ENCODE results near the gene BIRC2. TPM values are rescaled to one million over a fixed set of nuclear protein-coding genes. Genes with fewer than 3 reads are reported as not detected.

The BIRC2 gene
- total RNA-seq, 1 donor from 2014 or later = 63.9 TPM

DNA sequence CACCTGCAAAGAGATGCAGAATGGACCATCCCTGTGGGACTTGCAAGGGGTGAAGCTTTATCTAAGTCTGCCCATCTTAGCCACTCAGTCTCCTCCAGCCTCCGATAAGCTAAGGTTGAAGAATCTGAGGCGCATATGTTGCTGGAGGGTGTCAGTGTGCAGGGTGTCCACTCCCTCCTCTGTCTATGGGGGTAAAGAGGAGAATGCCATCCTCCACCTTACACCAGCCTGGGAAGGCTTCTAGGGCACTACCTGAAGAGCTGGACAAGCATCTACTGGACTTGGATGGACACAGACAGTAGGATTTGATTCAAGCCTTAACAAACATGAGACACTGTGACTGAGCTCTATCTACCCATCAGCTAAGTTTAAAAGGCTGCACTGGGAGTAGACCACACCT lies 59.1 kb downstream of the BIRC2 start:
- TF ChIP-seq, protein P1, sequence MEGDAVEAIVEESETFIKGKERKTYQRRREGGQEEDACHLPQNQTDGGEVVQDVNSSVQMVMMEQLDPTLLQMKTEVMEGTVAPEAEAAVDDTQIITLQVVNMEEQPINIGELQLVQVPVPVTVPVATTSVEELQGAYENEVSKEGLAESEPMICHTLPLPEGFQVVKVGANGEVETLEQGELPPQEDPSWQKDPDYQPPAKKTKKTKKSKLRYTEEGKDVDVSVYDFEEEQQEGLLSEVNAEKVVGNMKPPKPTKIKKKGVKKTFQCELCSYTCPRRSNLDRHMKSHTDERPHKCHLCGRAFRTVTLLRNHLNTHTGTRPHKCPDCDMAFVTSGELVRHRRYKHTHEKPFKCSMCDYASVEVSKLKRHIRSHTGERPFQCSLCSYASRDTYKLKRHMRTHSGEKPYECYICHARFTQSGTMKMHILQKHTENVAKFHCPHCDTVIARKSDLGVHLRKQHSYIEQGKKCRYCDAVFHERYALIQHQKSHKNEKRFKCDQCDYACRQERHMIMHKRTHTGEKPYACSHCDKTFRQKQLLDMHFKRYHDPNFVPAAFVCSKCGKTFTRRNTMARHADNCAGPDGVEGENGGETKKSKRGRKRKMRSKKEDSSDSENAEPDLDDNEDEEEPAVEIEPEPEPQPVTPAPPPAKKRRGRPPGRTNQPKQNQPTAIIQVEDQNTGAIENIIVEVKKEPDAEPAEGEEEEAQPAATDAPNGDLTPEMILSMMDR (IDR thresholded peaks at IDR 0.05; ENCODE audit: insufficient read depth, low read length, poor library complexity, severe bottlenecking) = no peak
- no peak for DNase-seq (ENCODE audit: low read depth)
- Histone ChIP-seq H3K4me3 (ENCODE audit: low read depth, low read length) (no peak overlapping the region), H3K27me3 (ENCODE audit: control insufficient read depth, insufficient read depth, low read length) (no peaks in the 10 kb centered on the region), H3K36me3 (ENCODE audit: control insufficient read depth, insufficient read depth, low read length) (no peaks in the 10 kb centered on the region)

DNA sequence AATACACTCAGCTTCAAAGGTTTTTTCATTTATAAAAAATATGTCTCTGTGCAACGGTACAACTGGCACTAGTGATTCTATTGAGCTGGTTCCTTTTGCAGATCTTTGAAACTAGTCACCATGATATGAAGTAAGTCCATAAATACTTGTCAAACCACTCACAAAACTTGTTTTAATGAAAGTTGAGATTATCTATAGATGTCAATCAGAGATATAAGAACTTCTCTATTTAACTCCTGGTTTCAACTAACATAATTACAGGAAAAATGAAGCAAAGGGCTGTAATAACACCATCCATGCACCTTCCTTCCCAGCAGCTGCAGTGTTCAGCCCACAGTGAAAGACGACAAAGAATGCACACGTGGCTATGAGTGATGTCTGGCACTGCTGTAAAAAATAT lies 60.9 kb downstream of the BIRC2 start:
- H3K27me3 ChIP-seq (ENCODE audit: control insufficient read depth, insufficient read depth, low read length) = no peaks in the 10 kb centered on the region
- no peak overlapping the region for H3K4me3 ChIP-seq (ENCODE audit: low read depth, low read length)
- TF ChIP-seq, protein P1 (IDR thresholded peaks at IDR 0.05; ENCODE audit: insufficient read depth, low read length, poor library complexity, severe bottlenecking) = no peak
- H3K36me3 ChIP-seq (ENCODE audit: control insufficient read depth, insufficient read depth, low read length) = no peaks in the 10 kb centered on the region
- no peak for DNase-seq (ENCODE audit: low read depth)

DNA sequence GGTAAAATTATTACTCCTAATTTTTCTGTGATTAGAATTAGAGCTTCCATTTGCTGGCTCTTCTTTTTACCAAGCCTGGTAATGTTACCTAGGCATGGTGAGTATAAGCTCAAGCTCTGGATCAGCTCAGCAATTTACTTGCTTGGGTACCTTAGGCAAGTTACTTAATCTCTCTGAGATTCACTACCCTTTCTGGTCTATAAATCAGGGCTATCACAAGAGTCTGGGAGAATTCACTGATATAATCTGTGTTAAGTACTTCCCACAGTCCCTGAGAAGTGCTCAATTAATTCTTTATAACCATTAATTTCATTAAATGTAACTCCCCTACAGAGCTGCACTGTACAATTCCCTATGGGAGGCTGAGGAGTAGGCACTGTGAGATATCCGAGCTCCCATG lies 61.3 kb downstream of the BIRC2 start:
- Histone ChIP-seq H3K36me3 (ENCODE audit: control insufficient read depth, insufficient read depth, low read length) (no peaks in the 10 kb centered on the region), H3K27me3 (ENCODE audit: control insufficient read depth, insufficient read depth, low read length) (no peaks in the 10 kb centered on the region), H3K4me3 (ENCODE audit: low read depth, low read length) (no peak overlapping the region)
- no peak for DNase-seq (ENCODE audit: low read depth)
- TF ChIP-seq, protein P1 (IDR thresholded peaks at IDR 0.05; ENCODE audit: insufficient read depth, low read length, poor library complexity, severe bottlenecking) = no peak

DNA sequence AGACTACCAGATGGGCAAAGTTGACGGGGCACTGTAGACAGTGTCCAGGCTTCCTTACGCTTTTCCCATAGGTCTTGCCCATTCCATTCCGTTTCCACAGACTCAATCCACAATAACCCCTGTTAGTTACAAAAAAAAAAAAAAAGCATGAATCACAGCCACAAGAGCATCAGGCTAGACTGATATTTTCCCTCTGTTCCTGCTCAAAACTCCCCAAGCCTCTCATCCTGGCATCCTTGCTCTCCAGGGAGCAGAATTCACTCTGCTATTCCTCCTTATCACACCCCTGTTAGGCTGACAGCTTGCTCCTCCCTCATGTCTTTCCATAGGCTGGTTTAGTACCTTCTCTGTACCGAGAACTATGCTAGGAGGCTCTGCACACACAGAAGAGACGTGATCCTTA lies 63.4 kb downstream of the BIRC2 start:
- Histone ChIP-seq H3K4me3 (ENCODE audit: low read depth, low read length) (no peak overlapping the region), H3K36me3 (ENCODE audit: control insufficient read depth, insufficient read depth, low read length) (no peaks in the 10 kb centered on the region), H3K27me3 (ENCODE audit: control insufficient read depth, insufficient read depth, low read length) (no peaks in the 10 kb centered on the region)
- DNase-seq (ENCODE audit: low read depth) = no peak
- TF ChIP-seq, protein P1 (IDR thresholded peaks at IDR 0.05; ENCODE audit: insufficient read depth, low read length, poor library complexity, severe bottlenecking) = no peak

DNA sequence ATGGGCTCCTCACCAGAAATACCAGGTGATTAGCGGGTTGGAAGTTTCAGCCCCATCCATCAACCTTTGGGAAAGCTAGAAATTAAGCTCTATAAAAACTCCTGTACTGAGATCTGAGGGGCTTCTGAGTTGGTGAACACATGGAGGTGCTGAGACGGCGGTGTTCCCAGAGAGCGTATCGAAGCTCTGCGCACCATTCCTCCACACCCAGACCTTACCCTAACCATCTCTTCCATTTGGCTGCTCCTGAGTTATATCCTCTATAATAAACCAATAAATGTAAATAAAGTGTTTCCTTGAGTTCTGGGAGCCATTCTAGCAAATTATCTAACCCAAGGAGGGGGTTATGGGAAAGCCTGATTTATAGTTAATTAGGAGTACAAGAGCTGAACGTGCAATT lies 64.1 kb downstream of the BIRC2 start:
- Histone ChIP-seq H3K36me3 (ENCODE audit: control insufficient read depth, insufficient read depth, low read length) (no peaks in the 10 kb centered on the region), H3K4me3 (ENCODE audit: low read depth, low read length) (no peak overlapping the region), H3K27me3 (ENCODE audit: control insufficient read depth, insufficient read depth, low read length) (no peaks in the 10 kb centered on the region)
- TF ChIP-seq, protein P1 (IDR thresholded peaks at IDR 0.05; ENCODE audit: insufficient read depth, low read length, poor library complexity, severe bottlenecking) = no peak
- no peak for DNase-seq (ENCODE audit: low read depth)

DNA sequence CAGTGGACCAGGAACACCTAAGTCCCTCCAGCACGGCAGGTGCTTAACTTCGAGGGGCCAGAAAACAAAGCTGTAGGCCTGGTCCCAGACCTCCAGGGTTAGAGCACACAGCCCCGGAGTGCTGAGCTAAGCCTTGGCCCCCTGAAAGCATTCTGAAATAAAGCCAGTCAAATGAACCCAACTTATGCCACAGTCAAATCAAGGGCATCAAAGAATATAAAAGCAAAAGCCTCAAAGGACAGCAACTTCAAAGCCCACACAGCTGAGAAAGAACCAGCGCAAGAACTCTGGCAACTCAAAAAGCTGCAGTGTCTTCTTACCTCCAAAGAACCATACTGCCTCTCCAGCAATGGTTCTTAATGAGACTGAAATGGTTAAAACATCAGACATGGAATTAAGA lies 66.5 kb downstream of the BIRC2 start:
- H3K4me3 ChIP-seq (ENCODE audit: low read depth, low read length) = no peak overlapping the region
- no peaks in the 10 kb centered on the region for H3K36me3 ChIP-seq (ENCODE audit: control insufficient read depth, insufficient read depth, low read length)
- no peak for DNase-seq (ENCODE audit: low read depth)
- TF ChIP-seq, protein P1 (IDR thresholded peaks at IDR 0.05; ENCODE audit: insufficient read depth, low read length, poor library complexity, severe bottlenecking) = no peak
- no peaks in the 10 kb centered on the region for H3K27me3 ChIP-seq (ENCODE audit: control insufficient read depth, insufficient read depth, low read length)
